Measurements from ENCODE around the gene ETS1. TPM values are rescaled to one million over a fixed set of nuclear protein-coding genes. Genes with fewer than 3 reads are reported as not detected.

Gene ETS1
- total RNA-seq, 1 donor from 2014 or later, result 55.9 TPM

- Mint-ChIP-seq H3K9me3 (no peaks in the 10 kb centered on the region), H3K36me3 (ENCODE audit: low read depth) (no peaks in the 10 kb centered on the region), H3K27me3 (ENCODE audit: low read depth) (peaks cover 99% of the 10 kb centered on the region), H3K27ac (ENCODE audit: unreplicated experiment) (peak overlapping the region; percentile 89), H3K4me3 (peak overlapping the region; percentile 57), H3K4me1 (peaks cover 65% of the 10 kb centered on the region)
- TF ChIP-seq, protein P1, sequence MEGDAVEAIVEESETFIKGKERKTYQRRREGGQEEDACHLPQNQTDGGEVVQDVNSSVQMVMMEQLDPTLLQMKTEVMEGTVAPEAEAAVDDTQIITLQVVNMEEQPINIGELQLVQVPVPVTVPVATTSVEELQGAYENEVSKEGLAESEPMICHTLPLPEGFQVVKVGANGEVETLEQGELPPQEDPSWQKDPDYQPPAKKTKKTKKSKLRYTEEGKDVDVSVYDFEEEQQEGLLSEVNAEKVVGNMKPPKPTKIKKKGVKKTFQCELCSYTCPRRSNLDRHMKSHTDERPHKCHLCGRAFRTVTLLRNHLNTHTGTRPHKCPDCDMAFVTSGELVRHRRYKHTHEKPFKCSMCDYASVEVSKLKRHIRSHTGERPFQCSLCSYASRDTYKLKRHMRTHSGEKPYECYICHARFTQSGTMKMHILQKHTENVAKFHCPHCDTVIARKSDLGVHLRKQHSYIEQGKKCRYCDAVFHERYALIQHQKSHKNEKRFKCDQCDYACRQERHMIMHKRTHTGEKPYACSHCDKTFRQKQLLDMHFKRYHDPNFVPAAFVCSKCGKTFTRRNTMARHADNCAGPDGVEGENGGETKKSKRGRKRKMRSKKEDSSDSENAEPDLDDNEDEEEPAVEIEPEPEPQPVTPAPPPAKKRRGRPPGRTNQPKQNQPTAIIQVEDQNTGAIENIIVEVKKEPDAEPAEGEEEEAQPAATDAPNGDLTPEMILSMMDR (conservative IDR thresholded peaks at IDR 0.05), result no peak
- DNase-seq (ENCODE audit: low read depth, low spot score), result peak; percentile 26
Measured at GRCh38 chr11:128532572-128533091, 54.7 kb downstream of the ETS1 start.

GRCh38 chr11:128532016-128532571, 55.3 kb downstream of the ETS1 start:
- TF ChIP-seq, protein P1 (conservative IDR thresholded peaks at IDR 0.05), result no peak
- peaks cover 99% of the 10 kb centered on the region for H3K27me3 Mint-ChIP-seq (ENCODE audit: low read depth)
- no peak for DNase-seq (ENCODE audit: low read depth, low spot score)
- peak overlapping the region; percentile 31 for H3K27ac Mint-ChIP-seq (ENCODE audit: unreplicated experiment)
- peak overlapping the region; percentile 57 for H3K4me3 Mint-ChIP-seq
- no peaks in the 10 kb centered on the region for H3K9me3 Mint-ChIP-seq
- H3K36me3 Mint-ChIP-seq (ENCODE audit: low read depth), result no peaks in the 10 kb centered on the region
- peaks cover 67% of the 10 kb centered on the region for H3K4me1 Mint-ChIP-seq

DNA sequence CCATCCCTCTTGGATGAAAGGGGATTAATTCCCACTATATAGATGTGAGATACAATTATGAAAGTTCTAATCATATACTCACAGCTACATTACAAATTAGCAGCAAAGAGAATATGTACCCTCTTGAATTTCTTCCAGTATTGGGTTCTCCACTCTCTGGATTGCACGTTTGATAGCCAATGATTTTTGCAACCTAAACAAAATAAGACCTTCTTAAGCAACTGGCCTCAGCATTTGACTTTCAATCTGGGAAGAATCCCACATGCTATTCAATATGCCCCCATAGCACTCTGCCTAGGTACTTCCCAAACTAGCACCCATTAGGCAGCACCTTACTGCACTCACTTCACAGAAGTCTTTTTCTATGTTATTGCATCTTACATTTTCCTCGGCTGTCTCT, 55.8 kb downstream of the ETS1 start:
- TF ChIP-seq, protein P1 (conservative IDR thresholded peaks at IDR 0.05), result no peak
- Mint-ChIP-seq H3K4me3 (no peak overlapping the region), H3K27ac (ENCODE audit: unreplicated experiment) (peak overlapping the region; percentile 31), H3K36me3 (ENCODE audit: low read depth) (no peaks in the 10 kb centered on the region), H3K9me3 (no peaks in the 10 kb centered on the region), H3K27me3 (ENCODE audit: low read depth) (peaks cover 99% of the 10 kb centered on the region), H3K4me1 (peaks cover 71% of the 10 kb centered on the region)
- no peak for DNase-seq (ENCODE audit: low read depth, low spot score)

DNA sequence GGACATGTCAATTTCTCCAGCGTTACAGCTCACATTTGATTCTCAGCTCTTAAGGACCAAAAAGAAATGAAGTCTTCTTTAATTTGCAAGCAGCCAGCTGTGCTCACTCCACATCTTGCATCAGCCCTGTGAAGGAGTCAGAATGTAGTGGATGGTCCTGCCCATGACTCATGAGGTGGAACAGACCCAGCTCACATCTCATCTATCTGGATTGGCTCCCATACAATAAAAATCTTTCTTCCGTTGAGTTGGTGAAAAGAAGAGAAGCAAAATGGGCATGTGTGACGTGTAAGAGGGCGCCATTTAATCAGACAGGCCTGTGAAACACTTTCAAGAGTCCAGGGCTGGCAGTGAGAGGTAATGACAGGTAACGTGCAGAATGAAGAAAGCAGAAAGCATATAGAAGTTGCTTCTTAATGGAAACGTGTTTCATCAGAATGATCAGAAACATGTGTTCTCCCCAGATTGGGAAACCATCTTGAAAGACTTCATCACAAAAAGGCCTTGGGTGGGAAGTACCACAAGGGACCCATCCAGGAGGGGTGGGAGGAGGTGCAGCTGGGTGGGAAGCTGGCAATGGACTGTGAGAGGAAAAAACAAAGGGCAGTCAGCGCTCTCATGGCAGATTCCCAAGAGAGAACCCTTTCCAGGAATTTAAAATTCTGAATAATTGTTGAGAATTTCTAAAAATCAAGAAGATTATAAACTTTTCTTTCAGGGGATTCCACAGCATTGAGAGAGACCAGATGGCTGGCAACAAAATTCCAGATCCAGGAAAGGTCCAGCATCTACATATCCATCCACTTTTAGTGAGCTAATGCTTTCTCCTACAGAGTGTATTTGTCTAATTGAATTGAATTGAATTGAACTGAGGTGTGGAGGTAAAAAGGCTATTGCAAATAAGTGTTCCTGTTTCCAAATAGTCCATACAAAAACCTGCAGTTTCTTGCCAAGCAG, 57.0 kb downstream of the ETS1 start:
- peaks cover 100% of the 10 kb centered on the region for H3K27me3 Mint-ChIP-seq (ENCODE audit: low read depth)
- no peaks in the 10 kb centered on the region for H3K9me3 Mint-ChIP-seq
- H3K4me3 Mint-ChIP-seq, result no peak overlapping the region
- TF ChIP-seq, protein P1 (conservative IDR thresholded peaks at IDR 0.05), result no peak
- no peak for DNase-seq (ENCODE audit: low read depth, low spot score)
- H3K27ac Mint-ChIP-seq (ENCODE audit: unreplicated experiment), result no peak overlapping the region
- H3K36me3 Mint-ChIP-seq (ENCODE audit: low read depth), result no peaks in the 10 kb centered on the region
- peaks cover 71% of the 10 kb centered on the region for H3K4me1 Mint-ChIP-seq

DNA sequence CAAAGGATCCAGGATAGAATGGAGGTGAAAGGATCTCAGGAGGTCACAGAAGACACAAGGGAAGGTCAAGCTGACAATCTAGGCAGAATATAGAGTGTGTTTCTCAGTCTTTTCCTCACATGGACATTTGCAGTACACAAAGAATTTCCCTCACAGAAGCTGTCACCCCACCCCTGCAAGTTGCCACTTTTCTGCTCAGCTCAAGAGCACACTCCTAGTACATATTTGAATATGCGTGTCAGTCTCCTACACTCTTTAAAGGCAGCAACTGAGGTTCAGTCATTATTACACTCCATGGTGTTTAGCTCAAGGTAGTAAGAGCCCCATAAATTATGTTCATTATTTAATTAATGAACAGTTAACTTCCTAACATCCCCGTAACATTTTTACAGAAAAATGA, 59.1 kb downstream of the ETS1 start:
- DNase-seq (ENCODE audit: low read depth, low spot score), result no peak
- H3K27ac Mint-ChIP-seq (ENCODE audit: unreplicated experiment), result no peak overlapping the region
- H3K4me3 Mint-ChIP-seq, result peak overlapping the region; percentile 0
- no peaks in the 10 kb centered on the region for H3K36me3 Mint-ChIP-seq (ENCODE audit: low read depth)
- H3K4me1 Mint-ChIP-seq, result peaks cover 78% of the 10 kb centered on the region
- H3K27me3 Mint-ChIP-seq (ENCODE audit: low read depth), result peaks cover 99% of the 10 kb centered on the region
- H3K9me3 Mint-ChIP-seq, result no peaks in the 10 kb centered on the region
- TF ChIP-seq, protein P1 (conservative IDR thresholded peaks at IDR 0.05), result no peak
